IPS-15b (cell line): ENCODE data around the gene DPY19L2.
"Not testable (repeated sequence)": the region's sequence is repeated elsewhere in the genome, so short reads cannot be mapped to it uniquely, and the experiment has no call there.

ENCODE experiments used
- H3K27me3 ChIP-seq: one replicate; pipeline ENCODE4 v1.6.1; 2013; ENCODE audit warnings: low read length; ENCODE audit not compliant: control insufficient read depth, insufficient read depth
- H3K36me3 ChIP-seq: one replicate; pipeline ENCODE4 v1.6.1; 2013; ENCODE audit warnings: low read length; ENCODE audit not compliant: control insufficient read depth, insufficient read depth
- H3K4me1 ChIP-seq: one replicate; pipeline ENCODE4 v1.6.1; 2013; ENCODE audit warnings: mild to moderate bottlenecking, low read length; ENCODE audit not compliant: control insufficient read depth, insufficient read depth
- H3K4me3 ChIP-seq: one replicate; pipeline ENCODE4 v1.5.1; 2013; ENCODE audit warnings: low read depth, low read length
- H3K9ac ChIP-seq: one replicate; pipeline ENCODE4 v1.6.1; 2013; ENCODE audit warnings: low read depth, mild to moderate bottlenecking, low read length
- H3K9me3 ChIP-seq: one replicate; pipeline ENCODE4 v1.6.1; 2013; ENCODE audit warnings: mild to moderate bottlenecking, low read length; ENCODE audit not compliant: control insufficient read depth, insufficient read depth

Gene DPY19L2

DNA sequence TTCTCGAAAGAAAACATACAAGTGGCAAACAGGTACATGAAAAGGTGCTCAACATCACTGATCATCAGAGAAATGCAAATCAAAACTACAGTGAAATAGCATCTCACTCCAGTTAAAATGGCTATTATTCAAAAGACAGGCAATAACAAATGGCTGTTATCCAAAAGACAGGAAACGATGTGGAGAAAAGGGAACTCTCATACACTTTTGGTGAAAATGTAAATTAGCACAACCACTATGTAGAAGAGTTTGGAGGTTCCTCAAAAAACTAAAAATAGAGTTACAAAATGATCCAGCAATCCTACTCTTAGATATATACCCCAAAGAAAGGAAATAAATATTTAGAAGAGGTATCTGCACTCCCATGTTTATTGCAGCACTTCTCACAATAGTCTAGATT is 90.7 kb downstream of the DPY19L2 start:
- H3K4me3 ChIP-seq, H3K4me1 ChIP-seq, H3K36me3 ChIP-seq, H3K9me3 ChIP-seq, H3K27me3 ChIP-seq, H3K9ac ChIP-seq: not testable (repeated sequence)

DNA sequence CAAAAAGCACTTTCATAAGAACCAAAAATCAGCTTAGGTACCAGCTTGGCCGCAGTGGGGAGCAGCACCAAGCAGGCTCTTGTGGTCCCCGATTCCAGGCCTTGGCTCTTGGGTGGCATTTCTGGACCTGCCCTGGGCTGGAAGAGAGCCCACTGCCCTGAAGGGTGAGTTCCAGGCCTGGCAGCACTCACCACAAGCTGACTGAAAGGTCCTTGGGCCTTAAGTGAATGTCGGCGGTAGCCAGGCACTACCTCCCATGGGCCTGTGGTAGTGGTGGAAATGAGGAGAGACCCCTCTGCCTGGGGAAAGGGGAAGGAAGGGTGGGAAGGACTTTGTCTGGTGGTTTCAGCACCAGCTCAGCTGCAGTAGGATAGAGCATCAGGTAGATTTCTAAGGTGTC is 96.3 kb downstream of the DPY19L2 start:
- H3K4me1 ChIP-seq, H3K27me3 ChIP-seq, H3K9me3 ChIP-seq, H3K9ac ChIP-seq, H3K36me3 ChIP-seq, H3K4me3 ChIP-seq: not testable (repeated sequence)

DNA sequence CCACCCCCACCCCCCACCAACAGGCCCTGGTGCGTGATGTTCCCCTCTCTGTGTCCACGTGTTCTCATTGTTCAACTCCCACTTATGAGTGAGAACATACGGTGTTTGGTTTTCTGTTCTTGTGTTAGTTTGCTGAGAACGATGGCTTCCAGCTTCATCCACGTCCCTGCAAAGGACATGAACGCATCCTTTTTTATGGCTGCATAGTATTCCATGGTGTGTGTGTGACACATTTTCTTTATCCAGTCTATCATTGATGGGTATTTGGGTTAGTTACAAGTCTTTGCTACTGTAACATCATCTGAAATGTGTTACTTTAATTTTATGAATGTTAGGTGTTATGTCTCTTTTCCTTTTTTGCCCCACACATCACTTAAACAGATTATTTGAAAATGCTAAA is 109.8 kb downstream of the DPY19L2 start:
- not testable (repeated sequence) for H3K27me3 ChIP-seq, H3K4me1 ChIP-seq, H3K9me3 ChIP-seq, H3K9ac ChIP-seq, H3K36me3 ChIP-seq, H3K4me3 ChIP-seq

DNA sequence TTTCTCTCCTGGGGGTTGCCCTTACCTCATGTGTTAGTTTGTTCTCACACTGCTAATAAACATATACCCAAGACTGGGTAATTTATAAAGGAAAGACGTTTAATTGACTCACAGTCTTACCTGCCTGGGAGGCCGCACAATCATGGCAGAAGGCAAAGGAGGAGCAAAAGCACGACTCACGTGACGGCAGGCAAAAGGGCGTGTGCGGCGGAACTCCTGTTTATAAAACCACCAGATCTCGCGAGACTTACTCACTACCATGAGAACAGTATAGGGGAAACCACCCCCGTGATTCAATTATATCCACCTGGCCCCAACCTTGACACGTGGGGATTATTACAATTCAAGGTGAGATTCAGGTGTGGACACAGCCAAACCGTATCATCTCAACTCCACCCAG is 116.9 kb downstream of the DPY19L2 start:
- not testable (repeated sequence) for H3K9ac ChIP-seq, H3K4me1 ChIP-seq, H3K4me3 ChIP-seq, H3K9me3 ChIP-seq, H3K27me3 ChIP-seq, H3K36me3 ChIP-seq

DNA sequence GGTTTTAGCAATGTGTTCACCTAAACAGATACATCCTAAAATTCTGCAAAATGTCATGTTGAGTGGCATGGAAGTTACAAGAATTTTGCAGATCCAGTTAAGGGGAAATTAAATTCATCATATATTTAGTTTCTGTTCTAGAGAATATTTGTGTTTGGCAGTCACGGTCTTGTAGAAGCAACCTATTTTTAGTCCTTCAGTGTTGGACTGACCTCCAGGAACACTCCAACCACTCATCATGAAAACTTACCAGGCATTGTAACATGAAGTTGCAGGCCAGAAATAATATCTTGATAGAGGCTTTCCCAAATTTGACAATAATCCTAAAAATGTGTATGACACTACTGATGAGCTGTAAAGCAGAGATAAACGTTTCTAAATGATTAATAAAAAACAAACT is 119.3 kb downstream of the DPY19L2 start:
- not testable (repeated sequence) for H3K27me3 ChIP-seq, H3K36me3 ChIP-seq, H3K9ac ChIP-seq, H3K4me3 ChIP-seq, H3K4me1 ChIP-seq, H3K9me3 ChIP-seq

DNA sequence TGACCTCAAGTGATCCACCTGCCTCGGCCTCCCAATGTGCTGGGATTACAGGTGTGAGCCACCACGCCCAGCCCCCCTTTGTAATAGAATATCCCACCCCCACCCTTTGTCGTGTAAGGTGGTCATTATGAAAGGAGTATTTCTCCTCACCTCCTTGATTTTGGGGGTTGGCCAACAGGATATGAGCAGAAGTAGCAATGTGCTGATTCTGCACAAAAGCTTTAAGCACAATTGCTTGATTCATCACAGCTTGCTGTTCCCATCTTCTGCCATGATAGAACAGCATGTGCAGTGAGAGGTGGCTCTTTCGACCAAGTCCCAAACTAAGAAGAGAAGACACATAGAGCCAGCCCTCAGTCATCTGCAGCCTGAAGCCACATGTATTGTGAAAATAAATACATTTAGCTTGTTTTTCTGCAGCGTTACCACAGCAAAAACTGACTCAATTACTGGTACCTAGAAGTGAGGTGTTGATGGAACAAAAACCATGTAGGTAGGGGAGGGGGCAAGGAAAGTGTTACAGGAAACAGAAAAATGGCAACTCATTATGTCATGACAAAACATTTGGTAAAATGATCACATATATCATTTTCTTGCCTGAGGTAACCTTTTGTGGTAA is 122.9 kb downstream of the DPY19L2 start:
- not testable (repeated sequence) for H3K9ac ChIP-seq, H3K4me1 ChIP-seq, H3K9me3 ChIP-seq, H3K27me3 ChIP-seq, H3K4me3 ChIP-seq, H3K36me3 ChIP-seq

DNA sequence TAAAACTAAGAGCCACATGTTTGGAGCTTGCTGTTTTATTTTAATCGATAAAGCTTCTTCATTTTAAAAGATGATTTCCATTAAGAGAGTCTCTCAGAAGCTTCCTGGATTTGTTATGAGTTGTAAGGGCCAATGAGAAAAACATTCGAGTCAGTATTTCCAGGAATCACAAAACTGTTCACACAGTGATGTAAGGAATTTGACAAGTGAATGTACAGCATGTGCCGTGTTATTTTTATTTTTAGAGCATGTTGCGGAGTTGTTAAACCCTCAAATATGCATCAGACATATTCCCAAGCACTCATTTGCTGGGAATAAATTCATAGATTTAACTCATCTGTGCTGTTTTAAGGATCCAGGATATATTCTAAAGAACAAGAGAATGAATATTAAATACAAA is 129.6 kb downstream of the DPY19L2 start:
- not testable (repeated sequence) for H3K4me3 ChIP-seq, H3K4me1 ChIP-seq, H3K27me3 ChIP-seq, H3K9ac ChIP-seq, H3K9me3 ChIP-seq, H3K36me3 ChIP-seq

DNA sequence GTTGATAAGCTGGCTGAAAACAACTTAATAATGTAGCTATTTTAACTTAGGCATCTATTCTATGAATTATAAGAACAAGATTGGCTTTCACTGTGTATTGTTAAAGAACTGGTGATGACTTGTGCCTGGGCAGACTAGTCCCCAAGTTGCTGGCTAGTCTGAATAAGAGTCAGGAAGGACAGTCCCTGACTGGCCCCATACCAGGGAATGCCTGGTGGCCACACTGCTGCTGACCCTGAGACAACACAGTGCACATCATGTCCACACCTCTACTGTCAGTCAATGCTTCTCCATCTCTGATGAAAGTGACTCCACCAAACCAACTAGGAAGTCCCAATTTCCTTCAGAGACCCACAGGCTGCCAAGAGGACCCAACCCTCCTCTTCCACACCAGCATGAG is 130.5 kb downstream of the DPY19L2 start:
- not testable (repeated sequence) for H3K9me3 ChIP-seq, H3K27me3 ChIP-seq, H3K36me3 ChIP-seq, H3K4me1 ChIP-seq, H3K4me3 ChIP-seq, H3K9ac ChIP-seq

DNA sequence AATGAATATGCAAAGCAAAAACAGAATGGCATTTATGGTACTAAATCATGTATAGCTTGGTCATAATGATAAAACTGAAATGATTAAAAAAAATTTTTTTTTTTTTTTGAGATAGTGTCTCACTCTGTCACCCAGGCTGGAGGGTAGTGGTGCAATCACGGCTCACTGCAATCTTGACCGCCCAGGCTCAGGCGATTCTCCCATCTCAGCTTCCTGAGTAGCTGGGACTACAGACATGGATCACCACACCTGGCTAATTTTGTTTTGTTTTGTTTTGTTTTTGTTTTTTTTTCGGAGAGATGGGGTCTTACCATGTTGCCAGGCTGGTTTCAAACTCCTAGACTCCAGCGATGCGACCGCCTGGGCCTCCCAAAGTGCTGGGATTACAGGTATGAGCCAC is 138.7 kb downstream of the DPY19L2 start:
- H3K36me3 ChIP-seq, H3K4me3 ChIP-seq, H3K9ac ChIP-seq, H3K27me3 ChIP-seq, H3K9me3 ChIP-seq, H3K4me1 ChIP-seq: not testable (repeated sequence)

DNA sequence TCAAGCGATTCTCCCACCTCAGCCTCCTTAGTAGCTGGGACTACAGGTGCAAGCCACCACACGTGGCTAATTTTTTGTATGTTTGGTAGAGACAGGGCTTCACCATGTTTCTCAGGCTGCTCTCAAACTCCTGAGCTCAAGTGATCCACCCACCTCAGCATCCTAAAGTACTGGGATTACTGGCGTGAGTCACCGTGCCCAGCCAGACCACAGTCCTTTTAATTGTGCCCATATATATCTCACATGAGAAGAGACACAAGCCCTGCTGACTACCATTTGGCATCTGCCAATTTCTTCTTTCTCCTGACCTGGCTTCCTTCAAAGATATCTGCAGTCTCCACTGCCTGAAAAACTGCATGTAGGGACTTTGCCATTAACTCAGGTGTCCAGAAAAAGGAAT is 142.5 kb downstream of the DPY19L2 start:
- Histone ChIP-seq H3K4me3 (no peak overlapping the region), H3K4me1 (no peaks in the 10 kb centered on the region), H3K9ac (no peak overlapping the region), H3K36me3 (no peaks in the 10 kb centered on the region), H3K9me3 (no peaks in the 10 kb centered on the region), H3K27me3 (no peaks in the 10 kb centered on the region)

DNA sequence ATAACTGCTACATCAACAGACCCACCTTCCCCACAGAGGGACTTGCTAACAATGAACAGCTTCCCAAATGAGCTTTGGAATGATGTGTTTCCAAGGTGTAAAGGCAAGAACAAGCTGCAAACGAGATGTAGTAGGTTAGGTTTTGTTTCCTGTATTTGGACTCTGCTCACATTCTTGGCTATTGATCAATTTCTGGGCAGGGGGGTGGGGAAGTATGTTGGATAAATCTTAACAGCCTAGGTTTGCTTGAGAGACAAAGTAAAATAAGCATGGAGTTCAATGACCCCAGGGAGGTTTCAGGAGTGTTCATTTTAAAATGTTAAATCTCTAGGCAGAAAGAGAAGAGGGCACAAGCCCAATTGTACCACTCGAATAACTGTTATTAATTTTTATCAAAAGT is 146.6 kb downstream of the DPY19L2 start:
- Histone ChIP-seq H3K4me1 (no peaks in the 10 kb centered on the region), H3K27me3 (no peaks in the 10 kb centered on the region), H3K36me3 (no peaks in the 10 kb centered on the region), H3K4me3 (no peak overlapping the region), H3K9me3 (no peaks in the 10 kb centered on the region), H3K9ac (no peak overlapping the region)
